SK-MEL-5 (cell line): ENCODE data around the gene NUP98. TPM values are rescaled to one million over a fixed set of nuclear protein-coding genes. Genes with fewer than 3 reads are reported as not detected.

Source experiments
- DNase-seq: peaks from one replicate; pipeline ENCODE4 v3.0.0-alpha.2; 2016; ENCODE audit warnings: low read depth, low spot score
- in situ Hi-C: cut with HindIII; loops from 2 replicates; pipeline ENCODE4 v1.10.0; 2016; ENCODE audit warnings: low sequenced_read_pairs, high pct_unique_total_duplicates, low pct_unique_long_range_greater_than_20kb
- total RNA-seq: library from RNA; depleted of rRNA; stranded (reverse); fragments of >200 nt; shearing (Covaris generic); gene quantifications from 2 replicates; pipeline ENCODE4 v1.2.3, GENCODE V29; 2014

NUP98 gene
- total RNA-seq, 1 experiment from 2014 or later = 102 TPM

GRCh38 chr11:3712274-3712673 lies 85.1 kb downstream of the NUP98 start:
- DNase-seq = no peak
- in situ Hi-C loops = no loop called here

- in situ Hi-C loops = no loop called here
- DNase-seq = no peak
These were observed 86.7 kb downstream of the NUP98 start for GRCh38 chr11:3710485-3711259.

- in situ Hi-C loops = no loop called here
- no peak for DNase-seq
These were observed 87.4 kb downstream of the NUP98 start for GRCh38 chr11:3709977-3710376.

GRCh38 chr11:3707176-3707575 lies 90.2 kb downstream of the NUP98 start:
- in situ Hi-C loops = no loop called here
- DNase-seq = no peak

- in situ Hi-C loops = no loop called here
- no peak for DNase-seq
These were observed 94.0 kb downstream of the NUP98 start for GRCh38 chr11:3703383-3703782.

GRCh38 chr11:3700910-3701309 lies 96.4 kb downstream of the NUP98 start:
- DNase-seq = no peak
- in situ Hi-C loops = no loop called here

- DNase-seq = no peak
- in situ Hi-C loops = no loop called here
These were observed 96.9 kb downstream of the NUP98 start for GRCh38 chr11:3700410-3700809.

GRCh38 chr11:3686751-3687150 lies 110.6 kb downstream of the NUP98 start:
- in situ Hi-C loops = no loop called here
- DNase-seq = no peak

- in situ Hi-C loops = no loop called here
- no peak for DNase-seq
These were observed 111.4 kb downstream of the NUP98 start for GRCh38 chr11:3685923-3686322.

- DNase-seq = no peak
- in situ Hi-C loops = no loop called here
These were observed 112.6 kb downstream of the NUP98 start for GRCh38 chr11:3684819-3685172.

- in situ Hi-C loops = no loop called here
- DNase-seq = peak; percentile 46
These were observed 113.1 kb downstream of the NUP98 start for GRCh38 chr11:3684129-3684818.

GRCh38 chr11:3683039-3683438 lies 114.3 kb downstream of the NUP98 start:
- DNase-seq = no peak
- in situ Hi-C loops = no loop called here

- in situ Hi-C loops = no loop called here
- no peak for DNase-seq
These were observed 118.3 kb downstream of the NUP98 start for GRCh38 chr11:3679077-3679476.

- in situ Hi-C loops = no loop called here
- peak; percentile 57 for DNase-seq
These were observed 121.4 kb downstream of the NUP98 start for GRCh38 chr11:3675971-3676370.

- DNase-seq = no peak
- in situ Hi-C loops = no loop called here
These were observed 123.2 kb downstream of the NUP98 start for GRCh38 chr11:3674189-3674588.

GRCh38 chr11:3671334-3672254 lies 125.8 kb downstream of the NUP98 start, which contains the start of gene CHRNA10:
TSS of gene CHRNA10 (minus strand) at chr11:3671384. CDS start at chr11:3671312, 72 bp downstream.
- in situ Hi-C loops = no loop called here
- no peak for DNase-seq

GRCh38 chr11:3669742-3670183 lies 127.6 kb downstream of the NUP98 start:
- in situ Hi-C loops = no loop called here

GRCh38 chr11:3669128-3669527 lies 128.2 kb downstream of the NUP98 start:
- in situ Hi-C loops = no loop called here
- no peak for DNase-seq

More at GRCh38 chr11:3669742-3670183, 127.6 kb downstream of the NUP98 start:
- no peak for DNase-seq
